NCI-H128 (cell line): ENCODE results near the gene LZIC.
"Not testable (repeated sequence)": the region's sequence is repeated elsewhere in the genome, so short reads cannot be mapped to it uniquely, and the experiment has no call there.

Source experiments
- DNase-seq: peaks from one replicate; lab custom pipeline; 2025; ENCODE audit not compliant: unreplicated experiment; lab: John Stamatoyannopoulos, UW

Gene LZIC

GRCh38 chr1:9942939-9943788 lies at the start of gene LZIC, which contains the start of gene NMNAT1:
LZIC (minus strand) TSS chr1:9943391; CDS start chr1:9936619, 6,772 bp downstream.
NMNAT1 (plus strand) TSS chr1:9943475; CDS start chr1:9972074, 28,599 bp downstream.
- DNase-seq = peak; percentile 89

- DNase-seq = no peak
Observed at GRCh38 chr1:9992910-9993309, 49.7 kb upstream of the LZIC start.

GRCh38 chr1:9990944-9991343 lies 47.8 kb upstream of the LZIC start:
- DNase-seq = no peak

- DNase-seq = no peak
Observed at GRCh38 chr1:9989773-9990172, 46.6 kb upstream of the LZIC start.

- DNase-seq = no peak
Observed at GRCh38 chr1:9985001-9985400, 41.8 kb upstream of the LZIC start.

GRCh38 chr1:9984253-9984652 lies 41.1 kb upstream of the LZIC start:
- no peak for DNase-seq

GRCh38 chr1:9960706-9961562 lies 17.7 kb upstream of the LZIC start:
- DNase-seq = peak; percentile 84

- DNase-seq = no peak
Observed at GRCh38 chr1:9960011-9960410, 16.8 kb upstream of the LZIC start.

- no peak for DNase-seq
Observed at GRCh38 chr1:9957726-9958125, 14.5 kb upstream of the LZIC start.

- DNase-seq = no peak
Observed at GRCh38 chr1:9946315-9946714, 3.1 kb upstream of the LZIC start.

GRCh38 chr1:9942399-9942938 lies 722 bp downstream of the LZIC start:
- peak; percentile 20 for DNase-seq

- DNase-seq = no peak
Observed at GRCh38 chr1:9929431-9930385, 13.5 kb downstream of the LZIC start.

GRCh38 chr1:9927259-9927658 lies 15.9 kb downstream of the LZIC start:
- no peak for DNase-seq

GRCh38 chr1:9922342-9922741 lies 20.8 kb downstream of the LZIC start:
- DNase-seq = no peak

GRCh38 chr1:9920606-9921005 lies 22.6 kb downstream of the LZIC start:
- no peak for DNase-seq

- no peak for DNase-seq
Observed at GRCh38 chr1:9917901-9918300, 25.3 kb downstream of the LZIC start.

- DNase-seq = not testable (repeated sequence)
Observed at GRCh38 chr1:9917495-9917894, 25.7 kb downstream of the LZIC start.

GRCh38 chr1:9916452-9916851 lies 26.7 kb downstream of the LZIC start:
- no peak for DNase-seq

- no peak for DNase-seq
Observed at GRCh38 chr1:9914610-9914937, 28.6 kb downstream of the LZIC start.

- DNase-seq = no peak
Observed at GRCh38 chr1:9912264-9912936, 30.8 kb downstream of the LZIC start.
